ENCODE data around the gene KCNK5. TPM values are rescaled to one million over a fixed set of nuclear protein-coding genes. Genes with fewer than 3 reads are reported as not detected.

The KCNK5 gene
- total RNA-seq, 1 donor from 2014 or later, result 33.8 TPM

DNA sequence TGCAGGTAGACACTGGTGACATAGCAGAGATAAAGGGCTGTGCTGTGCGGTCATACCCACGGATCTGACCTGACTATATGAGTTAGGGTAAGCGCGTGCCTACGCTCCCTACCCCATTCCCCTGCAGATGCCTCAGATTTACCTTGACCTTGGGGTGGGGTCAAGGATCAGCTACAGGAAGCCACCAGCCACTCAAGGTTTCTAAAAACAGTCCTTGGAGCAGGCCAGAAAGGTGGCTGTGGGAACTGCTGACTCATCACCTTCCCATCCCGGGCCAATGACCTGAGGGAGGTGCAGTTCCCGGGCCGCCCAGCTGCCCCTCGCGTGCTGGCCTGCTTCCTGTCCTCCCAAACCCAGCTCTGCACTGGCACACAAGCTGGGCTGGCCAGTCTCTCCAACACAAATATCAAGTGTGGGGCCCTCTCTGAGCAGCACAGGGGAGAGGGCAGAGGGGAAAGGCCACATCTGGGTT, 23.0 kb downstream of the KCNK5 start:
- Mint-ChIP-seq H3K4me3 (no peak overlapping the region), H3K27ac (peak overlapping the region; percentile 17), H3K27me3 (no peaks in the 10 kb centered on the region), H3K4me1 (peaks cover 46% of the 10 kb centered on the region), H3K36me3 (ENCODE audit: low read depth) (peaks cover 31% of the 10 kb centered on the region), H3K9me3 (no peaks in the 10 kb centered on the region)
- no peak for DNase-seq
- intact Hi-C loops (cut with micrococcal nuclease), result no loop called here

GRCh38 chr6:39204646-39205244, 24.5 kb downstream of the KCNK5 start:
- Mint-ChIP-seq H3K36me3 (ENCODE audit: low read depth) (peaks cover 23% of the 10 kb centered on the region), H3K27ac (no peak overlapping the region), H3K4me1 (peaks cover 33% of the 10 kb centered on the region), H3K4me3 (no peak overlapping the region), H3K27me3 (no peaks in the 10 kb centered on the region), H3K9me3 (no peaks in the 10 kb centered on the region)
- intact Hi-C loops (cut with micrococcal nuclease), result no loop called here
- no peak for DNase-seq

- H3K4me1 Mint-ChIP-seq, result peaks cover 26% of the 10 kb centered on the region
- intact Hi-C loops (cut with micrococcal nuclease), result no loop called here
- H3K27me3 Mint-ChIP-seq, result no peaks in the 10 kb centered on the region
- DNase-seq, result no peak
- H3K27ac Mint-ChIP-seq, result no peak overlapping the region
- H3K36me3 Mint-ChIP-seq (ENCODE audit: low read depth), result peaks cover 23% of the 10 kb centered on the region
- no peaks in the 10 kb centered on the region for H3K9me3 Mint-ChIP-seq
- no peak overlapping the region for H3K4me3 Mint-ChIP-seq
Measured at GRCh38 chr6:39204160-39204495, 25.1 kb downstream of the KCNK5 start.

DNA sequence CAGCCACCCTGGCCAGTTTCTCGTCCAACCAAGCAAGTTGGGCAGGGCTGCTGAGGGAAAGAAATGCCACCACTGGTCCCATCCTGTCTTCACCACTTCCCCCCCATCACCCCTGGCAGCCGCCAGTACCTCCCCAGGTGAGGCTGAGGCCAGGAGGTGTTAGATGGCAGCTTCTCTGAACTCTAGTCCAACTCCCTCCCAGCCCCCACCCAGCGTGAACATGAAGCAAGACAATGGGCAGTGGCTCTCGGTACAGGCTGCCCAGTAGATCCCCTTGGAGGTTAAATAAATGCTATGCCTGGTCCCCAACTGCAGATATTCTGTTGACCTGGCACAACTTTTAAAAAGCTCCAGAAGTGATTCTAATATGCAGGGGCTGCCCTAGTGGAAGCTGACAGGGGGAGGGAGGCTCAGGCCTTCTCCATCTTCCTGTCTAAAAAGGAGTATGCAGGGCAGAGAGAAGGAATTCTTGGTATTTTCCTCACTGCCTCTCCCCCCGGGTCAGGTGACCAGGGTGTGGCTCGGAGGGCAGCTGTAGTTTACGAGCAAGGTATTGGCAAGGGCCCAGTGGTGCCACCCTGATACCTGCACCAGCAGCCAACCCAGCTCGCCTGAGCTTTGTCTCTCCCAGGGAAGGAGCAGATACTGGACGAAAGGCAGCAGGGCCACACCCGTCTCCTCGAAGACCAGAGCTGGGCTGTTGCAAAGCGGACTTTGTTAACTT, 25.7 kb downstream of the KCNK5 start:
- Mint-ChIP-seq H3K27ac (no peak overlapping the region), H3K9me3 (no peaks in the 10 kb centered on the region), H3K4me1 (peaks cover 24% of the 10 kb centered on the region), H3K4me3 (no peak overlapping the region), H3K36me3 (ENCODE audit: low read depth) (peaks cover 20% of the 10 kb centered on the region), H3K27me3 (no peaks in the 10 kb centered on the region)
- no peak for DNase-seq
- intact Hi-C loops (cut with micrococcal nuclease), result no loop called here

GRCh38 chr6:39202166-39202565, 27.1 kb downstream of the KCNK5 start:
- H3K4me1 Mint-ChIP-seq, result peaks cover 26% of the 10 kb centered on the region
- peaks cover 25% of the 10 kb centered on the region for H3K36me3 Mint-ChIP-seq (ENCODE audit: low read depth)
- H3K27ac Mint-ChIP-seq, result peak overlapping the region; percentile 42

GRCh38 chr6:39200498-39201020, 28.7 kb downstream of the KCNK5 start:
- Mint-ChIP-seq H3K27me3 (no peaks in the 10 kb centered on the region), H3K9me3 (no peaks in the 10 kb centered on the region), H3K27ac (no peak overlapping the region), H3K36me3 (ENCODE audit: low read depth) (peaks cover 22% of the 10 kb centered on the region), H3K4me1 (peaks cover 26% of the 10 kb centered on the region), H3K4me3 (no peak overlapping the region)
- intact Hi-C loops (cut with micrococcal nuclease), result no loop called here
- no peak for DNase-seq

More at GRCh38 chr6:39202166-39202565, 27.1 kb downstream of the KCNK5 start:
- intact Hi-C loops (cut with micrococcal nuclease), result no loop called here
- H3K27me3 Mint-ChIP-seq, result no peaks in the 10 kb centered on the region
- no peak for DNase-seq
- H3K9me3 Mint-ChIP-seq, result no peaks in the 10 kb centered on the region
- no peak overlapping the region for H3K4me3 Mint-ChIP-seq

DNA sequence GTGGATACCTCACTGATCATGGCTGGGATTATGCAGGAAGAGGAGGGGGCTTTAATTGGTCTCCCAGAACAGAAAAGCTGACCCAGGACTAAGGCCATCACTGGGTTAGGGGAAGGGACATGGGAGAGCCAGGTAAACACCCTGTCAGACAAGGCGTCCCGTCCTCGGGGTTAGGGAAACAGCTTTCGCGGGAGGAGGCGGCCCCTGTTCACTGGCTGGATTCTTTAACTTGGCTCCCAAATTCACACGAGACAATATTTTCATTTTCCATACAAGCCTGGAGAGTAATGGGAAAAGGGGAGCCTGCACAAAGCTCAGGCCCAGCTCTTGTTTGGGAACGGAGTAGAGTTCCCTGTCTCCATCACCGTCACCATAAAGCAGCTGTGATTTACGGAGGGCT, 29.3 kb downstream of the KCNK5 start:
- no peak for DNase-seq
- Mint-ChIP-seq H3K36me3 (ENCODE audit: low read depth) (peaks cover 25% of the 10 kb centered on the region), H3K9me3 (no peaks in the 10 kb centered on the region), H3K27me3 (no peaks in the 10 kb centered on the region), H3K4me3 (no peak overlapping the region), H3K4me1 (peaks cover 23% of the 10 kb centered on the region), H3K27ac (no peak overlapping the region)
- intact Hi-C loops (cut with micrococcal nuclease), result no loop called here

GRCh38 chr6:39199231-39199940, 29.9 kb downstream of the KCNK5 start:
- Mint-ChIP-seq H3K4me1 (peaks cover 22% of the 10 kb centered on the region), H3K27me3 (no peaks in the 10 kb centered on the region), H3K36me3 (ENCODE audit: low read depth) (peaks cover 30% of the 10 kb centered on the region), H3K9me3 (no peaks in the 10 kb centered on the region), H3K4me3 (no peak overlapping the region), H3K27ac (no peak overlapping the region)
- DNase-seq, result no peak
- intact Hi-C loops (cut with micrococcal nuclease), result no loop called here

- no peak for DNase-seq
- no peaks in the 10 kb centered on the region for H3K9me3 Mint-ChIP-seq
- H3K27me3 Mint-ChIP-seq, result no peaks in the 10 kb centered on the region
- no peak overlapping the region for H3K27ac Mint-ChIP-seq
- H3K36me3 Mint-ChIP-seq (ENCODE audit: low read depth), result peaks cover 34% of the 10 kb centered on the region
- H3K4me3 Mint-ChIP-seq, result no peak overlapping the region
- peaks cover 21% of the 10 kb centered on the region for H3K4me1 Mint-ChIP-seq
- intact Hi-C loops (cut with micrococcal nuclease), result no loop called here
Measured at GRCh38 chr6:39198528-39198927, 30.7 kb downstream of the KCNK5 start.

DNA sequence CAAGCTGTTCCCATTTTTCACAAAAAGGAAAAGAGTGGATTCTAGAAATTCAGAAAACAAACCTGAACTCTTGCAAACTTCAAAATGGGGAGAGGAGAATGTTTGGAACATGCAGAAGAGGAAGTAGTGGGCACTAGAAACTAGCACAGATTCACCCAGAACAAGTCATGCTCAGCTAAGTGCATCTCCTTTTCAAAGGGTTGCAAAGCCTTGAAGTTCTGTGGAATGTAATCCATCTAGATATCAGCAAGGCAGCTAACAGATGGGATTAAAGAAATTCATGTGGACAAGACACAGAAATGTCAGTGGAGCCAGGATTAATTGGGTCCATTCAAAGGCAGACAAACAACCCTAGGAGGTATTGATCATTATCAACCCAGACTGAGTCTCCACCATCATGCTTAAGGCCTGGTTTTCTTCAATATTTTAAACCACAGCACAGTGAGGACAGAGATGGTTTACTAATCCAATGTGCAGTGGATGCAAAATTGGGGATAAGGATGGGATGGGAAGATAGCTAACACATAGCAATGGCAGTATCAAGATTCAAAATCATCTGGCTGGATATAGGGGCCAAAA, 31.3 kb downstream of the KCNK5 start:
- DNase-seq, result no peak
- intact Hi-C loops (cut with micrococcal nuclease), result no loop called here
- H3K9me3 Mint-ChIP-seq, result no peaks in the 10 kb centered on the region
- H3K4me3 Mint-ChIP-seq, result no peak overlapping the region
- no peaks in the 10 kb centered on the region for H3K27me3 Mint-ChIP-seq
- peaks cover 24% of the 10 kb centered on the region for H3K4me1 Mint-ChIP-seq
- peaks cover 38% of the 10 kb centered on the region for H3K36me3 Mint-ChIP-seq (ENCODE audit: low read depth)
- H3K27ac Mint-ChIP-seq, result no peak overlapping the region

- intact Hi-C loops (cut with micrococcal nuclease), result no loop called here
- no peaks in the 10 kb centered on the region for H3K9me3 Mint-ChIP-seq
- no peak for DNase-seq
- no peaks in the 10 kb centered on the region for H3K27me3 Mint-ChIP-seq
- H3K27ac Mint-ChIP-seq, result no peak overlapping the region
- H3K4me1 Mint-ChIP-seq, result peaks cover 24% of the 10 kb centered on the region
- H3K4me3 Mint-ChIP-seq, result no peak overlapping the region
- peaks cover 39% of the 10 kb centered on the region for H3K36me3 Mint-ChIP-seq (ENCODE audit: low read depth)
Measured at GRCh38 chr6:39197521-39197920, 31.8 kb downstream of the KCNK5 start.

- H3K27ac Mint-ChIP-seq, result peak overlapping the region; percentile 66
Measured at GRCh38 chr6:39196673-39197091, 32.6 kb downstream of the KCNK5 start.

DNA sequence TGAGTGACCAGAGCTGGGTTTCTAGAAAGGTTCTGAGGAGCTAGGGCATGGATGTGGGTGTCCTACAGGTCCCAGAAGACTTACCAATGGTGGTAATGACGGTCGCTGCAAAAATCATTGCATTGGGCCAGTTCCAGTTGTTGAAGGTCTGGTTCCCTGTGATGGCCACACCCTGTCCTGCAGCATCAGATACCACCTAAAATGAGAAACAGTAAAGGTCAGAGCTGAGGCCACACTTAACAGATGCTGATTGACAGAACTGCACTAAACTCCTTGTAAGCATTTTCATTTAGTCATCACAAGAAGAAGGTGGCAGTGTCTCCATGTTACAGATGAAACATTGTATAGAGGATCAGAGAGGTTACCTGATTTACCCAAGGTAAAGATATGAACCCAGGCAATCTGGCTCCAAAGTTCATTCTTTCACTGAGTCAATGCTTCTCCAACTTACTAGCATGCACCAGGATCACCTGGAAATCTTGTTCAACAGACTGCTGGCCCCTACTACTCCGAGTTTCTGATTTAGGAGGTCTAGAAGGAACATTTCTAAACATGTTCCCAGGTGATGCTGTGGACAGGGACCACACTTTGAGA, 33.4 kb downstream of the KCNK5 start:
- no peak overlapping the region for H3K4me3 Mint-ChIP-seq
- H3K9me3 Mint-ChIP-seq, result no peaks in the 10 kb centered on the region
- intact Hi-C loops (cut with micrococcal nuclease), result no loop called here
- no peaks in the 10 kb centered on the region for H3K27me3 Mint-ChIP-seq
- no peak for DNase-seq
- H3K27ac Mint-ChIP-seq, result no peak overlapping the region
- peaks cover 24% of the 10 kb centered on the region for H3K4me1 Mint-ChIP-seq
- H3K36me3 Mint-ChIP-seq (ENCODE audit: low read depth), result peaks cover 46% of the 10 kb centered on the region

More at GRCh38 chr6:39196673-39197091, 32.6 kb downstream of the KCNK5 start:
- no peak for DNase-seq
- Mint-ChIP-seq H3K9me3 (no peaks in the 10 kb centered on the region), H3K4me1 (peaks cover 24% of the 10 kb centered on the region), H3K4me3 (no peak overlapping the region), H3K27me3 (no peaks in the 10 kb centered on the region), H3K36me3 (ENCODE audit: low read depth) (peaks cover 42% of the 10 kb centered on the region)
- intact Hi-C loops (cut with micrococcal nuclease), result no loop called here

All from activated CD4-positive, alpha-beta T cell treated with anti-CD3 and anti-CD28 coated beads, Interleukin-2, amount 10 ng/mL, durations not matched to agents 24 days and 14 days (primary cell).